HG02938 (cell line): ENCODE results near the gene NHS.
A peak's percentile ranks its signal among the peaks of the same experiment; 100 is the strongest.

Experiments used
- ATAC-seq: cut with Tn5 transposase; IDR thresholded peaks from one replicate; pipeline ENCODE4 v1.9.1; 2021; ENCODE audit warnings: mild to moderate bottlenecking, moderate library complexity; ENCODE audit not compliant: unreplicated experiment

NHS gene

DNA sequence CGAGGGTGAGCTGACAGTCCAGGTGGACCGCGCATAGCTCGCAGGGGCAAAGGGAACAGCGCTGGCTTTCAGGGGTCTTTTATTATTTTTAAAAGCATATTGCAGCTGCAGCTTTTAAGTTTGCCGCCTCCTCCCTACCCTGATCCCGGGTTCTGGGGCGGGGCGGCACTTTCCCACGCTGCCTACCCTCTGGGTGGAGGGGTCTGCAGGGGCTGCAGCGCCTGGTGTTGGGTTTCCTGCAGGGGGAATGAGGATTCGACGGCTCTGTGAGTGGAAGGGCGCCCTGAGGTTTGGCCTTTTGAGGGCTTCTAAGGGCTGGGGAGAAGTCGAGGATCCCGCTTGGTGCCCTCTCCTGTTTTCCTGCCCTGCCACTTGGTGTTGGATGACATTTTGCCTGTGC, 281.6 kb downstream of the NHS start:
- ATAC-seq = no peak

DNA sequence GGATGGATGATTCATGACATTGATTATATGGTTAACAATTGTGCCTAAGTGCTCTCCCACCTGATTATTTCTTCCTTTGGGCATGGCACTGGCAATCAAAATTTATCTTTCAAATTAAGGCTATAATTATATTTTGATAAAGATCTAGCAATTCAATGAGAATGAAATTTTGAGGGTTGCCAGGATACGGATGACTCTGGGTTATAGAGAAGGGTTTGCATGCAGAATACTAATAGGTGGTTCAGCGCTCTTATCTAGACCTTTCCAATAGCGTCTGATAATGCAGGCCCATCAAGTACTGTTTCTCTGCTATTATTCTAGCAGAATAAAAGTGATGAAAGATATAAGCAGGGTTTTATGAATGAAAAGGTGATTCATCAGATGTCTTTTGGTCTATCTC, 287.4 kb downstream of the NHS start:
- no peak for ATAC-seq

DNA sequence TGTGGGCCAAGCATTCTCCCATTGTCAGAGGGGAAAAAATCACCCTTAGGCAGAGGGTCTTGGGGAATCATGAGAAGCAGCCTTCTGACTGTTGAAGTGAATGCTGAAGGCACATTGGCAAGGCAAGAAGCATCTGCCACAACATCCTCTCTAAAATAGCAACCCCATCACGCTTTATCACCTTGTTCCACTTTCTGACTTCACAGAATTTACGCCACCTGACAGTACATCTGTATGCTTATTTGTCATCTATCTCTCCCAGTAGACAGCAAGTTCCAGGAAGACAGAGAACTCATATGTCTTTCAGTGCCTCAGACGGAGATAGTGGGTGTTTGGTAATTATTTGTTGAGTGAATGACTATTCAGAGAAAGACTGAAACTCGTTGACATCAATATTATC, 293.9 kb downstream of the NHS start:
- ATAC-seq = no peak

DNA sequence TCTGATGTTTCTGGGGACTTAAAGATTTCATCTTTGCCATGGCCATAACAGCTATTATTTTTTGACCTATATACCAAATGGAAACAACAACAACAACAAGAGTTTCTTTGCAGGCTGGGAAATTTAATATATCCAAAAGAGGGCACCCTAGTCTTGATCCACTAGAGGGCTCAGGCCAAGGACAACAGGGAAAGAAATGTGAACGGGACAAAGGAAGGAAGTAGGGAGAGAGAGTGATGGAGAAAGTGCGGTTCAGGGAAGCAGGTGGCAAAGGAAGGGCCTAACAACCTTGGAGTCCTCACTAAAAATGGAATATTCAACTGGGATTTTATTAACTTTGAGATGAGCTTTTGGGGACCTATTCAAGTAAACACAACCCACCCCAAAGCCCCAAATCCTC, 294.5 kb downstream of the NHS start:
- ATAC-seq = no peak

DNA sequence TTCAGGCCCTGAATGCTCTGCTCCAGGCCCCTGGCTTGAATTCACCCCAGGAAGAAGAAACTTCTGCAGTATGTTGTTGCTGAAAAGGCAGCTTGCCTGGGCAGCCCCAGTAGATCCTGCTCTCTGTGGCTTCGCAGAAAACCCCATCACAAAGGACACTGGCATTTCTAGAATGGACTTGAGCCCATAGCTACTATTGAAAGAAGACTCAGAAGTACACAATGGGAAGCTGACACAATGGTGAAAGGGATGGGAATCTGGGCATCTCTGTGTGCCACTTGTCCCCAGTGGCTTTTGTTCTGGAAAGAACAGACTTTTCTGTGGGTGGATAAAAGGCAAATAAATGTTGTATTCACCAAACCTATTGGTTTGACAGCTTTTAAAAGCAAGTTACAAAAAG, 294.9 kb downstream of the NHS start:
- no peak for ATAC-seq

DNA sequence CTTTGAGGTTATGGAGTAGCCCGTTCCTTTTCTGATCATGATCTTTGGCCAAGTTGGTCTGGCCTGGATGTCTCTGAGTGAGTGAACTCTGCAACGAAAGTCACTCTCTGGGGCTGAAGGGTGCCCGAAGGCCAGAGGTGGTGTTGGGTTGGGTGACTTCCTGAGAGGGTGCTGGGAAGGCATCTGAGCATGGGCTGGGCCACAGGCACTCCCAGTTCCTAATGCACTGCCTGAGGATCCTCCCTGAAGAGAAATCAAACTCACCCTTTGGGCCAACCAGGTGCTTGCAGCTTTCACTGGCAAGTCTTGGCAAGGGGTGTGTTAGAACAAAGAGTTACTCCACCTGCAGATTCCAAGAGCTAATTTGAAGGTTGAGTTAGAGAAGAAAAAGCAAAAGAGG, 295.9 kb downstream of the NHS start:
- no peak for ATAC-seq

DNA sequence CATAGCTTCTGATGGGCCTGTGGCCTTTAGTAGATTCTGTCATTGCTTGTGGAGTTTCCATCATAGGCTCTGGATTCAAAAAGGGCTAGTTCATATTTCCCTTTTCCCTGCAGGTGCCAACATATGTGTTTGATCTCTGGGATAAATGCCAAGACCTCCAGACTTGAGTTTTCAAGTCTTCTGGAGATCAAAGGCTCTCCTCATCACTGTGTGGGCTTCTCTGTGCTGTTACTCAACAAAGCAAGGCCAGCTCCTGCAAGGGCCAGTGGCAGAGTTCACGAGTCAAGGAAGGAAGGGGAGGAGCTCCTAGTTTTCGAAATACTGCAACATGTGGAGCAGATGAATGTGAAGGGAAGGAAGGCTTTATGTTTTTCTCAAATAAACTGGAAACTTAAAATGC, 299.6 kb downstream of the NHS start:
- ATAC-seq = no peak

DNA sequence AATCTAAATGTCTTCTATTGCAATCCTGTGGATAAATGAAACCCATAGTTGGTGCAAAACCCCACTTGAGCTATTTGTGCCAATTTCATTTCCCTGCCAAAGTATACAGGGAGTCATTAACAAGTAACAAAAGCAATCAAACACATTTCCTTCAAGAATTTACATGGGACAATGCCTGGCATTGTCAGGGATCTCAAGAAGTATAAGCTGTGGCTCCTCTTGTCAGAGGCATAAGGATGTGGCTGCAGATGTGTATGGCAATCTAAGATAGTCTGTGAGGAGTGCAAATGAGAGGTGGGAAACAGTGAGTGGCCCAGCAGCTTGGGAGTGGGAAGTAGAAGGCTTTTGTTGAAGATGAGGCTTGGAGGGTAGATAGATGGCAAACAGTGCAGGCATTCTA, 304.3 kb downstream of the NHS start:
- no peak for ATAC-seq

DNA sequence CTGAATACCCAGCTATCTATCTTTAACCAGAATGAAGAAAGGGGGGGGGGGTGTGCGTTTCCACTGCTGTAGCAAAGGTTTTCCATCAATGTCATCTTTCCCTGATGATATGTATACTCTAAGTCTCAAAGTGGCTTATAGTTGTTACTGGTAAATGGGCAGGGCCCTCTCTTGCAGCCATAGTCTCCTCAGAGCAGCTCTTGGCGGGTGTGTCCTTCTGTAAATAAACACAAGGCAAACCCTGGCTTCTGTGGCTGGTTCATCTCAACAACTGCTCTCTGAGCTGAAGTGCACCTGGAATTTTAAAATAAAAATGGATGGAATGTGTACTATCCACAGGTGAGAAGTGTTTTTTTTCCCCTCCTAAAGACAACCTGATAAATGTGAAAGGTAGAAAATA, 304.8 kb downstream of the NHS start:
- no peak for ATAC-seq

DNA sequence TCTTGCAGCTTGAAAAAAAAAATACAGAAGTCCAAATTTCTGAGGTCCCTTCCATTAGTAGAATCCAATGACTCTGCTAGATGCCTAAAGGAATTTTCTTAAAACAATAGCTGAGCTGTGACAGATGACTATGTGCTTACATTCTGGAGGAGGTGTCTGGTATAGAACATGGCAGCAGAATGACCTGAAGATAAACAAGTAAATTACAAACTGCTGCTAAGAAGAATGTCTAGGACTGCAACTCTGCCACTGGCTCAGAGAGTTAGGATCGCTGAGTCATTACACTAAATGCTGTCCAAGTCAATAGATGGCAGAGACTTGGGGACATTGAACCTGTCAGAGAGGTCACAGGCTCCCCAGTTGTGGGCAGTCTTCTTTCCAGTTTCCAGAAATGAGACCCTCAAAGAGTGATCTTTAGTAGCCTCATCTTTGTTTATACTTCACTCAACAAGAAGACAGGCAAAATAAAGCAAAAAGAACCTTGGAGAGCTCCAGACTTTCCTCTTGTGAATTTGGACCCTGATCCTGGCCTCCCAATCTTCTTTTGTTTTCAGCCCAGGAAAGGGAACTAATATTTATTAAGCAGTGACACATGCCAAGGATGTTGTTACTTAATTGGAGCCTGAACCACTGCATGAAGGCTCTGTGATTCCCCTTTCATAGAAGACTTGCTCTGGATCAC, 305.9 kb downstream of the NHS start:
- ATAC-seq = no peak

DNA sequence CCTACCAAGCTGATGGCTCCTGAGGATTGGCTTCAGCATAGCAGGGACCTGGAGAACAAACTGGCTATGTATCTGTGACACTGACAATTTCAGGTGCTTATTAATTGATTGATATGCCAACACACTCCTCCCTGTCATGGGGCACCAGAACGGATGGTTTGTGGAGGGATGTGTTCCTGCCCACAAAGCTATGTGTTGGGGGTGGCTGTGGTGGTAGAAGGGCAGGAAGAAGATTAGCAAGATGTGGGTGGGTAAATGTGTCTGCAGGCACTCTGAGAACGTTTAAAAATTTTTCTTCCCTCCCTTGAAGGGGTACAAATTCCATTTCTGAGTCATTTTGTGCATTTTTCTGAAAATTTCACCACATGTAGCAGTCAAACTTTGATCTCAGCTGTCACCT, 307.3 kb downstream of the NHS start:
- ATAC-seq = no peak

DNA sequence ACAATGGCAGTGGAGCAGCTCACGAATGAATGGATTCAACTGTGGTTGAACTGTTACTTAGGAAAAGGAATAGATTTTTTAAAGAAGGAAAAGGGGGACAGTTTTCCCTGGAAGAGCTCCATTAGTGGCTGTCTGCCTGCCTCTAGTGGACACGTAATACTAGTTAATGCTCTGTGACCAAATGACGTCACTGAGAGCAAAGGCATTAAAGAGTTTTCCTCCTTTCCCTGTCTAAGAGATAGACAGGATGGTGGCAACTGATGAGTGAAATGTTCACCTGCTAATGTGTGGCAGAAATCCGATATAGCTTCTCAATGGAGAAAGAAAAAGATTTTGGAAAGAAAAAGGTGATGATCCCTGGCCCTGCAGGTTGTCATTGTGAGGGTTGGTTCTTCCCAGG, 310.0 kb downstream of the NHS start:
- ATAC-seq = no peak

DNA sequence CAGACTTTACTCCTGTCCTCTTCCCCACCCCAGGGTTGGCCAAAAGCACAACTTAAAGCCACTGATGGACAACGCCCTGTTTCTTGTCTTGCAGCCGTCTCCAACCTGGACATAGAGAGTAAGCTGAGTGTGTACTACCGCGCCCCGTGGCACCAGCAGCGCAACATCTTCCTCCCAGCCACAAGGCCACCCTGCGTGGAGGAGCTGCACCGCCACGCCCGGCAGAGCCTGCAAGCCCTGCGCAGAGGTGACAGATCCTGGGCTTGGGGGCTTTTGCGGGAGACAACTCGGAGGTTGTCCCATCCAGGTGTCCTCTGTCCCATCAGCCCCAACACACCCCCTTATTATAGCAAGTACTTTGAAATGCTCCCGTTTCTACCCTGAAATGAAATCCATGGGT, 312.6 kb downstream of the NHS start:
- no peak for ATAC-seq

DNA sequence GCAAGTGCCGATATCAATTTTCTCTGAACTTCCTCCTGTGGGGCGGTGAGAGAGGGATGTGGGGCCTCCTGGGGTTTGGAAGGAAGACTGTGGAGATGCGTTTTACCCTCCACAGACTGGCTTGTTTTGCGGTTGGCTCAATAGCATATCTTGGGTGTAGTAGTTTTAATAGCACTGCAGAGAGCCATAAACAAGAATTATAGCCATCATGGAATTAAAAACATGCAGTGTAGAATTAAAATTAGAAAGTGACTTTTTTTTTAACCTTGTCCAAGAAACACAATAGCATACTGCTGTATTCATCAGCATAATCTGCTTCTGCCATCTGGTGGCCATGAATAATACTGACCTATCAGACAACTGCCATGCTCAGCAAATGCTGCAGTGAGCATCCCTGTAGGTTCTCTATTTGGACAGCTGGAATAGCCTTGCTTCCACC, 315.0 kb downstream of the NHS start:
- ATAC-seq = no peak

DNA sequence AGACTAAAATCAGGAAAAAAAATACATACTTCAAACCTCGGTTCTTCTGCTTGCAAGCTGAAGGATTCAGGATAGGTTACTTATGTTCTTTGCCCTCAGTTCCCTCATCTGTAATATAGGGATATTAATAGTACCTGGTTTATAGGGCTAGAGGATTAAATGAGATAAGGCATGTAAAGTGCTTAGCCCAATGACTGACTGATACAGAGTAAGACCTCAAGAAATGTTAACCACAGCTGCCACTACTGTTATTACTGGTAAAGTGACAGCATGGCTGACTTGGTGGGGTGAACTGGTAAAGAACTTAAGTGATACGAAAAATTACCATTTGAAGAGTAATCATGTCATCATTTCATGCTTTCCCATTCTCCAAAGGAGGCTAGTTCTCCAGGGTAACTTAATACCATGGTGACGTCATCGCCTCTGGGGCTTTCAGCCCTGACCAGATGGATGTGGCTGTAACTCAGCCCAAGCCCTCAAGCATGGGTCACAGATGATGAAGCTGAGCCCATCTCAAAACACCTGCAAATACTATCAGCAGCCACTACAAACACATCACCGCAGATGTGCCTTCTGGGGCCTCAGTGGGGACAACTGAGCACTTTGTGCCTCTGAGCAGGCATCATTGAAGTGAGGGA, 317.8 kb downstream of the NHS start:
- peak; percentile 44 for ATAC-seq

DNA sequence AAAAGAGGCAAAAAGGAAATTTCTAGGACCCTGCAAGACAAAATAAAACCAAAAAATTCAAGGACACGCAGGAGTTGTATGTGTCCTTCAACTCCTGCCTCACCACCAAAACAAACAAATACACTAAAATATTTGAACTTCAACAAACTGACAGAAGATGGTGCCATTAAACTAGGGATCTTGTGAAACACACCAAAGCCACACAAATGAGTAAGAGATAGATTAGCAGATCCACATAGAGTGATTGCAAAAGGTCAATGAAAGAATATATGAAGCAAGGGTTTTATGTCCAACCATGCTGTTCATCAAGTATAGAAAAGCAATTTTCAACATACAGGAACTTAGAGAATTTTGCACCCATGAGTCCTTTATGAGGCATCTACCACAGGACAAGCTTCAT, 322.2 kb downstream of the NHS start:
- no peak for ATAC-seq

DNA sequence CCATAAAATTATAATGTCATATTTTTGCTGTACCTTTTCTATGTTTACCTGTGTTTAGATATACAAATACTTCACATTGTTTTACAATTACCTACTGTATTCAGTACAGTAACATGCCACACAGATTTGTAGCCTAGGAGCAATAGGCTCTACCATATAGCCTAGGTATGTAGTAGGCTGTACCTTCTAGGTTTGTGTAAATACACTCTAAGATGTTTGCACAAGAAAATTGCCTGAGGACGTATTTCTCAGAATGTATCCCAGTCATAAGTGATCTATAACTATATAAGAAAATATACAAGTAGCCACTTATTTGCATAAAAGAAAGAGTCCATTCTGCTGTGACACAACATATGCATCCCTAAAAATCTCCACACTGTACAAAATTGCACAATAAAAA, 326.0 kb downstream of the NHS start:
- no peak for ATAC-seq

DNA sequence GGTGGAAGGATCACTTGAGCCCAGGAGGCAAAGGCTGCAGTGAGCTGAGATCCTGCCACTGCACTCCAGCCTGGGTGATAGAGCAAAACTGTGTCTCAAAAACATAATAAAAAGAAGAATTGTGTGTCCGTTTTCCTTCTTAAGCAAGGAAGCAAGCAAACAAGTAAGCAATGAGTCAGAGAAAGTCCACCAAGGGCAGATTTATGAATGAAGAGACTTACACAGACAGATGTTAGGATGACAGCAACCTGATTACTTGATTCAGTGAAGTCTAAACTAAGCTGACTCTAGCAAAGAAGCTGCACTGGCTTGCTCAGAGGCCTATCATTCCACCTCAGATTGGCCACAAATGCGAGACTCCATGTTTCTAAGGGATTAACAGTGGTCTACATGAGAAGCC, 328.2 kb downstream of the NHS start:
- no peak for ATAC-seq

DNA sequence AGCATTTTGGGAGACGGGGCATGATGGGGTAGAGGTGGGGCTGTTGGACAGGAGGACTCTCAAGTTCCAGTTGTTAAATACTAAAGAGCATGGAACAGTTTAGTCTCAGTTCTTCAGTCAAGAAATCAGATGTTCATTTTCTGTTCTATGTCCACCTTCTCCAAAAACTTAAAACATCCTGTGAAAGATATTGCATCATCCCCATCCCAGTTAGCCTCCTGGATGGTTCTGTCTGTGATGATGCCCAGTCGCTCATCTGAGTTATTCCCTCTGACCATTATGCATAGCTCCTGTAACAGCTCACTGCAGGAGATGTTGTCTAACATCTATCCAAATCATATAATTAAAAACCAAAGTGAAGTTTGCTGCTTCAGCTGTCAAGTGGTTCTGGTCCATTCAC, 330.2 kb downstream of the NHS start:
- ATAC-seq = no peak

DNA sequence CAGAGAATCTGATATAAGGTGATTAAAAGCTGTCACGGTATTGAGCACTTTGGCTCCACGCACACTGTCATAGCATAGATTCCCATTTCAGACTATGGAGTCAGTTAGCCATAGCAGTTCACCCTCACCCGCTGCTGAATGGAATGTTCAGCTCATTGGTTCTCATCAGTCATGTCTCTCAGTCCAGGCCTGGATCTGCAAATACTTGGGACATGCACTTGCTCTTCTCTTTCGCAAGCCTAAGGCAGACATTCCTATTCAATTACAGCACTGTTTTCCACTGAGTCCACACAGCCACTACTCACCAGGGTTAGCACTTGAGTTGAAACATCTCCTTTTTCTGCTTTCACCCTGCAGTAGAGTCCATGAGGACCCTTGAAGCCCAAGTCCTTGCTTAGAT, 331.7 kb downstream of the NHS start:
- no peak for ATAC-seq

DNA sequence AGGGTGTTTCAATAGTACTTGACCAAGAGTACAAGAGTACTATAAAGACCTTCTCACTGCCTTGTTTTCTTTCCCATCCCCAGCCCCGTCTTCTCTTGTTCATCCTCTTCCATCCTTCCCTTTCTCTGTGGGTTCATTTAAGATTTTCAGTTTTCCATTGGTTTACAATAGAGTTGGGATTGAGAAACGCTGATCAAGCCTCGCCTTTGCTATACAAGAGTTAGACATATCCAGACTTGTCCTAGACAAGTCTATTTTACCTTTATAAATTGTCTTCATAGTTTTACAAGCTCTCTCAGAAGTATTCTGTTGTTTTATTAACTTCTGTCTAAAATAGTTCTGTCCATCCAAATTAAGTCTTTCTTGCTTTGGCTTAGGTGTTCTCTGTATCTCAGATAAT, 332.7 kb downstream of the NHS start:
- ATAC-seq = no peak

DNA sequence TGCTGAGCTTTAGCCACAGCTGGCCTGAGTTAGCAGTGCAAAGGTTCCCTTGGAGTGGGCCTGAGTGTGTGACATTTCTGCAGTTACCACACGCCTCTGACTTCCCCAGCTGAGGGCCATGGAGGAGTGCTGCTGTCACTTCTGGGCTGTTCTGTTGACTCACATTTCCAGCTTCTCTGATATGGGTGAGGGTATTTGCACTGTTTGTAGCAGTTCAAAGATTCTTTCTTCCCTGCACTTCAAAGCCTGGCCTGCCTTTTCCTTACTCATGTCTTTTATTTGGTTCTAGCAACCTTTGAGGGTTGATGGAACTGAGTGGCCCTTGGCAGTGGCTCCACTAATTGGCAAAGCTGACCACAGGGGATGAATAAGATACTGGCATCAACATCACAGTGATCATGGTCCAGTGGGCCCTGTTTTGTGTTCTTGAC, 335.9 kb downstream of the NHS start:
- no peak for ATAC-seq

DNA sequence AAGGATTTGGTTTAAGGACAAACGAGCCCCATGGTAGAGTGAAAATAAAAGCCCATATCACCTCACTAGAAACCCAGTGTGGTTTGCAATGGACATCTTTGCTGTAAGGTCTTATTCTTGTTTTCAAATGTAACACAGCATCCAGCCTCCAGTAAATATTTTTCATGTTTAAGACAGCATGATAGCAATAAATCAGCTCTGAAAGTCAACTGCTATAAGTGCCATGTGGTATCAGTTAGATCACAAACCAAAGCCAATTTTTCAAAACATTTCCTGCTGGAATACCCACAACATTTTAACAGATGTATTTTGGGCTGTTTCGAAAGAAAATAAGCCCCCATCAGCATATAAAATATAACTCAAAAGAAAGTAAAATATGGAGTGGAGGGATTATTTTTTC, 338.3 kb downstream of the NHS start:
- ATAC-seq = no peak
